Lower leg skin (tissue), 4 donors: Measurements from ENCODE around the gene MCHR1. TPM values are rescaled to one million over a fixed set of nuclear protein-coding genes. Genes with fewer than 3 reads are reported as not detected.
"Not testable (repeated sequence)": the region's sequence is repeated elsewhere in the genome, so short reads cannot be mapped to it uniquely, and the experiment has no call there.

Source experiments
- DNase-seq, 2 donors: peaks; one replicate each; pipeline ENCODE4 v3.0.0-alpha.2; 2019; ENCODE audit warnings: low spot score in 2 of 2
- H3K4me3 ChIP-seq: fragments of 200-600 bp; sonication (generic); 2 replicates; pipeline ENCODE4 v1.5.1; 2017; ENCODE audit warnings: mild to moderate bottlenecking, low read depth; ENCODE audit not compliant: poor library complexity, severe bottlenecking
- CTCF ChIP-seq, 3 donors: fragments of 450-650 bp; IDR thresholded peaks; one replicate each; pipeline ENCODE4 v1.5.1; 2016; ENCODE audit warnings: antibody characterized with exemption in 3 of 3, mild to moderate bottlenecking in 3 of 3, moderate library complexity in 2 of 3
- POLR2A ChIP-seq, 2 donors: fragments of 450-650 bp; IDR thresholded peaks; one replicate each; pipeline ENCODE4 v1.6.1; 2016 to 2017; ENCODE audit warnings: antibody characterized with exemption in 2 of 2, mild to moderate bottlenecking in 1 of 2, moderate library complexity in 1 of 2
- WGBS, 2 donors: methylation state at CpG; one replicate each; pipeline ENCODE4 v1.1.5; 2018; 5-methylcytosine and 5-hydroxymethylcytosine counted together
- intact Hi-C: fragments of 100-400 bp; cut with DNase I; formaldehyde crosslinking; loops from one replicate; pipeline ENCODE4 v1.15.0; 2023; ENCODE audit warnings: low total_unique reads
- total RNA-seq, 4 donors: library from RNA; depleted of rRNA; stranded (reverse); fragments of >200 nt; gene quantifications; one replicate each; pipeline ENCODE4 v1.1.0, GENCODE V29; 2016

The MCHR1 gene
- total RNA-seq, 4 donors from 2014 or later: 0.19 to 0.58 (median 0.41) TPM

GRCh38 chr22:40671796-40672360, 7.4 kb upstream of the MCHR1 start:
- 95 to 96% methylated on average over 7 of the region's 7 CpGs for WGBS, 2 donors
- no peak for DNase-seq
- intact Hi-C loops: no loop called here
- no peak overlapping the region for H3K4me3 ChIP-seq
- no peak for TF ChIP-seq CTCF (IDR thresholded peaks at IDR 0.05)
- TF ChIP-seq POLR2A (IDR thresholded peaks at IDR 0.05): no peak

GRCh38 chr22:40673017-40673416, 6.3 kb upstream of the MCHR1 start:
- intact Hi-C loops: no loop called here
- DNase-seq: no peak
- 77 to 87% methylated on average over 4 of the region's 4 CpGs for WGBS, 2 donors
- no peak overlapping the region for H3K4me3 ChIP-seq
- TF ChIP-seq POLR2A (IDR thresholded peaks at IDR 0.05) (no peak), CTCF (IDR thresholded peaks at IDR 0.05) (no peak)

- WGBS, 2 donors: 93% methylated on average over 4 of the region's 4 CpGs
Measured at GRCh38 chr22:40674274-40674673, 5.0 kb upstream of the MCHR1 start.

GRCh38 chr22:40676166-40676565, 3.1 kb upstream of the MCHR1 start:
- H3K4me3 ChIP-seq, intact Hi-C loops, DNase-seq: not testable (repeated sequence)
- 92 to 94% methylated on average over 4 of the region's 4 CpGs for WGBS, 2 donors

More at GRCh38 chr22:40674274-40674673, 5.0 kb upstream of the MCHR1 start:
- H3K4me3 ChIP-seq: no peak overlapping the region
- intact Hi-C loops: no loop called here
- no peak for DNase-seq
- TF ChIP-seq POLR2A (IDR thresholded peaks at IDR 0.05) (no peak), CTCF (IDR thresholded peaks at IDR 0.05) (no peak)

GRCh38 chr22:40676644-40677043, 2.6 kb upstream of the MCHR1 start:
- DNase-seq: no peak
- WGBS, 2 donors: 52 to 64% methylated on average over 3 of the region's 3 CpGs
- TF ChIP-seq POLR2A (IDR thresholded peaks at IDR 0.05) (no peak), CTCF (IDR thresholded peaks at IDR 0.05) (no peak)
- H3K4me3 ChIP-seq: no peak overlapping the region
- intact Hi-C loops: no loop called here

GRCh38 chr22:40678493-40679248, 613 bp upstream of the MCHR1 start:
- TF ChIP-seq POLR2A (IDR thresholded peaks at IDR 0.05) (no peak), CTCF (IDR thresholded peaks at IDR 0.05) (no peak)
- 65 to 69% methylated on average over 14 of the region's 14 CpGs for WGBS, 2 donors
- H3K4me3 ChIP-seq: no peak overlapping the region
- intact Hi-C loops: no loop called here
- no peak for DNase-seq
